OCI-LY1 (cell line): ENCODE results near the gene SFT2D1.

Experiments
- CTCF ChIP-seq: fragments of 200-600 bp; sonication (generic), shearing (Covaris generic); IDR thresholded peaks from 2 replicates; pipeline ENCODE4 v1.5.1; 2017; ENCODE audit warnings: mild to moderate bottlenecking, antibody characterized with exemption, low read length, moderate library complexity, mixed read lengths
- EZH2 ChIP-seq: fragments of 200-600 bp; sonication (generic), shearing (Covaris generic); IDR thresholded peaks from 2 replicates; pipeline ENCODE4 v1.8.0; 2017; ENCODE audit warnings: borderline replicate concordance, mixed run types, mild to moderate bottlenecking, antibody characterized with exemption, low read length, moderate library complexity, mixed read lengths

- TF ChIP-seq CTCF (no peak), EZH2 (no peak)
Observed at GRCh38 chr6:166344240-166344639, 1.9 kb upstream of the SFT2D1 start.
